AG09319 (cell line): Measurements from ENCODE around the gene HOXA11.

Source experiments
- DNase-seq: peaks from one replicate; pipeline ENCODE4 v3.0.0-alpha.2; 2010; ENCODE audit warnings: low read depth; ENCODE audit errors: extremely low read depth
- TF ChIP-seq, protein P1 (sequence below): IDR thresholded peaks from 2 replicates; pipeline ENCODE4 v1.5.1; 2011; ENCODE audit warnings: low read depth, mild to moderate bottlenecking, inconsistent platforms, low read length, moderate library complexity

The HOXA11 gene

DNA sequence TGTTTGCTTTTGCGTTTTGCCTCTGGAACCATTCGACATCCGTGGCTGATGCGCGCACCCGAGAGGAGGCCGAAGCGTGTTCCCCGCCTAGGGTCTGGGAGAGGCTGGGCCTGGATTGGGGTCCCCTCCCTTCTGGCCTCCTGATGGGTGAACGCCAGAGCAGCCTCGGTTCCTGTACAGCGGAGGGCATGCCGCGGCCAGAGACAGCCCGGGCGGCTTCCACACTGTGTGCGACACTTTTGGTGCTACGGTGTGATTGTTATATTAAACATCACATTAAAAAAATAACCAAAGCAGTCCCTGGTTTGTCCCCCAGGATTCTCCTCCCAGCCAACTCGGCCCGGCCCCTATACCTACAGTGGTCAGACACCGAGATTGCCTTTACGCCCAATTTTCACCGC lies 24.9 kb downstream of the HOXA11 start:
- TF ChIP-seq, protein P1, sequence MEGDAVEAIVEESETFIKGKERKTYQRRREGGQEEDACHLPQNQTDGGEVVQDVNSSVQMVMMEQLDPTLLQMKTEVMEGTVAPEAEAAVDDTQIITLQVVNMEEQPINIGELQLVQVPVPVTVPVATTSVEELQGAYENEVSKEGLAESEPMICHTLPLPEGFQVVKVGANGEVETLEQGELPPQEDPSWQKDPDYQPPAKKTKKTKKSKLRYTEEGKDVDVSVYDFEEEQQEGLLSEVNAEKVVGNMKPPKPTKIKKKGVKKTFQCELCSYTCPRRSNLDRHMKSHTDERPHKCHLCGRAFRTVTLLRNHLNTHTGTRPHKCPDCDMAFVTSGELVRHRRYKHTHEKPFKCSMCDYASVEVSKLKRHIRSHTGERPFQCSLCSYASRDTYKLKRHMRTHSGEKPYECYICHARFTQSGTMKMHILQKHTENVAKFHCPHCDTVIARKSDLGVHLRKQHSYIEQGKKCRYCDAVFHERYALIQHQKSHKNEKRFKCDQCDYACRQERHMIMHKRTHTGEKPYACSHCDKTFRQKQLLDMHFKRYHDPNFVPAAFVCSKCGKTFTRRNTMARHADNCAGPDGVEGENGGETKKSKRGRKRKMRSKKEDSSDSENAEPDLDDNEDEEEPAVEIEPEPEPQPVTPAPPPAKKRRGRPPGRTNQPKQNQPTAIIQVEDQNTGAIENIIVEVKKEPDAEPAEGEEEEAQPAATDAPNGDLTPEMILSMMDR = no peak
- DNase-seq = no peak

DNA sequence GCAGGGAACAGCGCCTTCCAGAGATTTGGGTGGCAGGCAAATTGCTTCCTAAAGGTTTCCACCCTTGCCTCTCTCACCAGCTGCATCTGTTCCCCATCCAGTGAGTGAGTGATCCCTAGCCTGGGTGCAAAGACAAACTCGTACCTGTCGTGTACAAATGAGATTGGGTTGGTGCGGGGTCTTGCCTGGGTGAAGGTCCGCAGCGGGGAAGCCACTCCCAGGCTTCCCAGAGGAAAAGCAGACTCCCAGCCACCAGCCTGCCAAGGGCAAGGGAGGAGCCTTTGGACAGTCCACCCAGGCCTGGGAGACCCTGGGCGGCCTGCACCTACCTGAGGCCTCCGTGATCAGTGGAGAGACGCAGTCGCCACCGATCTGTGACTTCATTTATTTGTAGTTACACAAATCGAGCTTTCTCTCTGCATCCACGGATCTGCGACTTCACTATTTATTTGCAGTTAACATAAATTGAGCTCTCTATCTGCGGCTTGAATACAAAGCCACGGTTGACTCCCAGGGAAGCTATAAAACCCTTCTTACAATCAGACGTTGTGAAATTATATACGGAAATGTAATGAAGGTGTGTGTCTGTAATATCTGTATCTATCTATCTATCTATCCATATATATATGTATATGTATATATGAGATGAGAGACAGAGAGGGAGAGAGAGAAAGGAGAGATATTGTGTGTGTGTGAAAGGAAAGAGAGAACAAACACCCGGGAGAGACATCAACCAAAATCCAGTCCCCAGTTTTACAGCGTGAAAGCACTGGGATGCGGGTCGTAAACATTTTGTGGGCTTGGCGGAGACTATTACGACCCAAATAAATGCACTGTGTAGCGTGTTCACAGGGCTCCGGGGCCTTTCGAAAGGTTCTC lies 25.5 kb downstream of the HOXA11 start:
- TF ChIP-seq, protein P1 = no peak
- DNase-seq = no peak

GRCh38 chr7:27158436-27159265 lies 26.4 kb downstream of the HOXA11 start:
- TF ChIP-seq, protein P1 = no peak
- no peak for DNase-seq

- DNase-seq = no peak
- TF ChIP-seq, protein P1 = no peak
Observed at GRCh38 chr7:27157702-27158431, 27.2 kb downstream of the HOXA11 start.

- DNase-seq = no peak
- TF ChIP-seq, protein P1 = no peak
Observed at GRCh38 chr7:27156916-27157701, 27.9 kb downstream of the HOXA11 start.

DNA sequence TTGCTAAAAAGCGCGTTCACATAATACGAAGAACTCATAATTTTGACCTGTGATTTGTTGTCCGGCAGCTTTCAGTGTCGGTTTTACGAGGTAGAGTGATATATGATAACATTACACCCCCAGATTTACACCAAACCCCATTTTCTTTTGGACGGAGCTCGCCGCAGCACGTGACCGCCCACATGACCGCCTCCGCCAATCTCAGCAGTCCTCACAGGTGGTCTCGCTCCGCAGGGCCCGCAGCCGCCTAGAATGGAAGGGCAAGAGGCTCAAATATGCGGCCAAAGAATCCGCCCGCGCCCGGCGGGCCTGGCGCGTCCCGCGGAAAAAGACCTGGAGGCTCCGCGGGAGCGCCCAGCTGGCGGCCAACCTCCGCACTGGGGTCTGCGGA lies 28.5 kb downstream of the HOXA11 start, which contains the start of gene HOXA7:
TSS of gene HOXA7 (minus strand) at position 168 of the 391 bp plus-strand sequence. CDS start at position 38, 130 bp downstream.
- DNase-seq = no peak
- TF ChIP-seq, protein P1 = no peak
